Measurements from ENCODE around the gene IL22RA1.

GRCh38 chr1:24090736-24091135, 52.2 kb downstream of the IL22RA1 start:
- TF ChIP-seq CTCF (IDR thresholded peaks at IDR 0.05; ENCODE audit: control extremely low read depth in 1 of 3, insufficient read depth in 1 of 3, low read depth in 1 of 3, low read length in 3 of 3) (no peak), TAF1 (IDR thresholded peaks at IDR 0.05; ENCODE audit: low read depth, low read length) (no peak), ATF2 (IDR thresholded peaks at IDR 0.05; ENCODE audit: low read length) (no peak), KDM5A (IDR thresholded peaks at IDR 0.05; ENCODE audit: low read length) (no peak), JUN (IDR thresholded peaks at IDR 0.05; ENCODE audit: low read depth, low read length) (no peak), MAFK (IDR thresholded peaks at IDR 0.05; ENCODE audit: low read depth, low read length) (no peak), MAX (IDR thresholded peaks at IDR 0.05) (no peak), NRF1 (IDR thresholded peaks at IDR 0.05; ENCODE audit: low read depth, low read length) (no peak), TEAD4 (IDR thresholded peaks at IDR 0.05; ENCODE audit: low read depth, low read length) (no peak), GABPA (IDR thresholded peaks at IDR 0.05; ENCODE audit: borderline replicate concordance, insufficient read depth, low read length) (no peak), TCF12 (IDR thresholded peaks at IDR 0.05; ENCODE audit: low read depth, low read length) (no peak), POLR2A (IDR thresholded peaks at IDR 0.05; ENCODE audit: control extremely low read depth in 1 of 2, low read depth in 2 of 2, low read length in 2 of 2) (no peak)
